Naive B cell (primary cell): ENCODE measurements around the gene BRD1. TPM values are rescaled to one million over a fixed set of nuclear protein-coding genes. Genes with fewer than 3 reads are reported as not detected.
"Not testable (repeated sequence)": the region's sequence is repeated elsewhere in the genome, so short reads cannot be mapped to it uniquely, and the experiment has no call there.

Experiments used
- ATAC-seq, 2 donors: fragments of 150-1000 bp; cut with Tn5 transposase; 2 replicates each; pipeline ENCODE4 v1.10.0; 2021; ENCODE audit warnings: low read depth in 2 of 2, mild to moderate bottlenecking in 2 of 2, moderate library complexity in 2 of 2
- DNase-seq: peaks from one replicate; pipeline ENCODE4 v3.0.0; 2022
- H3K27ac Mint-ChIP-seq, 6 donors: one replicate each; pipeline ENCODE4 v1.8.0; 2020 to 2022; ENCODE audit warnings: mild to moderate bottlenecking in 6 of 6, mixed read lengths in 6 of 6, moderate library complexity in 5 of 6, inconsistent platforms in 2 of 6
- H3K27me3 Mint-ChIP-seq, 3 donors: one replicate each; pipeline ENCODE4 v1.8.0; 2021 to 2022; ENCODE audit warnings: mixed read lengths in 3 of 3, mild to moderate bottlenecking in 1 of 3
- H3K36me3 Mint-ChIP-seq, 2 donors: one replicate each; pipeline ENCODE4 v1.8.0; 2020 to 2022; ENCODE audit warnings: mixed read lengths in 2 of 2, inconsistent platforms in 1 of 2, mild to moderate bottlenecking in 1 of 2
- H3K4me1 Mint-ChIP-seq, 3 donors: one replicate each; pipeline ENCODE4 v1.8.0; 2020 to 2022; ENCODE audit warnings: mixed read lengths in 3 of 3, inconsistent platforms in 1 of 3, mild to moderate bottlenecking in 1 of 3, moderate library complexity in 1 of 3
- H3K4me3 Mint-ChIP-seq, 8 donors: one replicate each; pipeline ENCODE4 v1.8.0; 2020 to 2022; ENCODE audit warnings: mild to moderate bottlenecking in 8 of 8, mixed read lengths in 8 of 8, moderate library complexity in 8 of 8, inconsistent platforms in 2 of 8
- H3K9me3 Mint-ChIP-seq, 7 donors: one replicate each; pipeline ENCODE4 v1.8.0; 2020 to 2022; ENCODE audit warnings: mixed read lengths in 7 of 7, mild to moderate bottlenecking in 5 of 7, inconsistent platforms in 2 of 7, moderate library complexity in 1 of 7
- polyA plus RNA-seq, 6 donors: library from polyadenylated mRNA; unstranded; fragments of 300-500 nt; fragmentation: Illumina TruSeq; gene quantifications; one replicate each; pipeline ENCODE4 v1.2.3, GENCODE V29; 2021; ENCODE audit warnings: low read depth in 6 of 6

The BRD1 gene
- polyA plus RNA-seq, 6 donors from 2014 or later: 0.23 to 3.0 (median 1.8) TPM

- H3K27ac Mint-ChIP-seq: no peak overlapping the region
- H3K9me3 Mint-ChIP-seq: peaks cover 0 to 20% (median 17%) of the 10 kb centered on the region in 7 donors
- peak overlapping the region in 1 of 8 donors; percentile 35 for H3K4me3 Mint-ChIP-seq
- peaks cover 19 to 21% of the 10 kb centered on the region in 2 donors for H3K36me3 Mint-ChIP-seq
- H3K4me1 Mint-ChIP-seq: peaks cover 30 to 53% (median 44%) of the 10 kb centered on the region in 3 donors
- DNase-seq (no peak), ATAC-seq (peak; percentile 54 to 58)
- no peaks in the 10 kb centered on the region for H3K27me3 Mint-ChIP-seq
Observed at GRCh38 chr22:49862496-49862776, 34.8 kb upstream of the BRD1 start.

DNA sequence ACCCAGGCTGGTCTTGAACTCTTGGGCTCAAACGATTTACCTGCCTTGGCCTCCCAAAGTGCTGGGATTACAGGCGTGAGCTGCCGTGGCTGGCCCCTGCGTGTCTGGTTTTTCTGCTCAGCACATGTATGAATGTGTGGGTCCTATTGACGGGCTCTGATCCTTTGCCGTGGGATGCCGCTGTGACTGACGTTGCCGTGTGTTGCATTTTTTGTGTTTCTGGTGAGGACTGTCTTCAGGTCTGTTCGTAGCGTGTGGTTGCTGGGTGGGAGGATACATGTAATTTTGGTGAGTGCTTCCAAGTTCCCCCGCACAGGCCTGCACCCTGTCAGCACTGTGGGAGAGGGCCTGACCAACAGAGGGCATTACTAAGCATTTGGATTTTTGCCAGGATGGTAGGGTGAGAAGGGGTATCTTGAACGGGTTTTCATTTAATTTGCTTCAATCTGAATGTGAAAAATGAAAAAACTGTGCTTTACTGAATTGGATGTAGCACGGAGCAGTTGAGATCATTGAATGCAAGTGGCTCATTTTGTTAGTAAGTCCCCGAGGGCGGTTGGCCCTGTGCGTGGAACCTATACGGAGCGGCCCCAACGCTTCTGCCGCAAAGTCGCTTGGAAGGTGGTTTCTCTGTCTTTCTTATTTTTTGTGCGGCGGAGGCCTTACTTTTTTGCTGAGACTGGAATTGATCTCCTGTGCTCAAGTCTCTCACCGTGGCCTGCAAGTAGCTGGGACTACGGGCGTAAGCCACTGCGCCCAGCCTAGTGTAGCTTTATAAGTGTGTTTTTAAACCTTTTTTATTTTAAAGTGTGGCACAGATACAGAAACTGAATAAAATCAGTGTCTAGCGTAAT lies 34.2 kb upstream of the BRD1 start:
- ATAC-seq (no peak), DNase-seq (no peak)
- H3K9me3 Mint-ChIP-seq: peaks cover 0 to 16% (median 14%) of the 10 kb centered on the region in 7 donors
- peak overlapping the region in 2 of 8 donors; percentile 35 to 67 for H3K4me3 Mint-ChIP-seq
- H3K27me3 Mint-ChIP-seq: no peaks in the 10 kb centered on the region
- H3K36me3 Mint-ChIP-seq: peaks cover 13 to 15% of the 10 kb centered on the region in 2 donors
- H3K4me1 Mint-ChIP-seq: peaks cover 30 to 54% (median 40%) of the 10 kb centered on the region in 3 donors
- peak overlapping the region in 2 of 6 donors; percentile 33 to 91 for H3K27ac Mint-ChIP-seq

GRCh38 chr22:49858827-49859226 lies 31.2 kb upstream of the BRD1 start:
- H3K27ac Mint-ChIP-seq: no peak overlapping the region

DNA sequence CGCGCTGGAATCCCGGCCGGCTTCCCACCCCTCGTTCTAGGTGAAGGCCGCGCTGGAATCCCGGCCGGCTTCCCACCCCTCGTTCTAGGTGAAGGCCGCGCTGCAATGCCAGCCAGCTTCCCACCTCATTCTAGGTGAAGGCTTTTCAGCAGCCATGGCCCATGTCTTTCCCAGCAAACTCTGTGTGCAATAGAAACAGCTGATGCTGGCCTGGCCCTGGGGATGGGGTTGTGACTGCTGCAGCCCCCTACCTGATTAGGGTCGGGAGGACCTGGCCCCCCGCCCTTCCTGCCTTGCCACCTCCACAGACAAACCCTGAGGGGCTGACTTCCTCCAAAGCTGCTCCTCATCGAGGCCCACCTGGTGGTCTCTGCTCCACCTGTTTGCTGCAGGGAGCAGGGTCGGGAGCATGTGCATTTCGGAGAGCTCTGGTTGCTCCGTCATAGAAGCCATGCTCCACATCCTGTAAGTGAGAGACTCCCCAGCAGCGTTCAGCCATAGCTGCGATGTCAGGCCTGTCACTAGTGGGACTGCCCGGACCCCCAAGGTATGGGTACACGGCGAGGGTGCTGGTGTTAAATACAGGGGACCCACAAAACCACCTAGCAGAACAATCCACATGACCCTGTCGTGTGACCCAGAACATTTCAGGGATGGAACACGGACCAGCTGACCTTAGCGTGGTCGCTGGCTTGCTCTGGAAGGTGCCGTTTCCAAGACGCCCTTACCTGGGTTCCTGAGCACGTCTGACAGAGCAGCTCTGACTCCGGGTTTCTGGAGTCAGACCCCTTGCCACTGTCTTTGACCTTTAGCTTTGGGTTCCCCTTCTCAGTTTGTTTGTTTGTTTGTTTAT lies 29.3 kb upstream of the BRD1 start:
- Mint-ChIP-seq H3K9me3 (no peaks in the 10 kb centered on the region), H3K27ac (no peak overlapping the region), H3K36me3 (no peaks in the 10 kb centered on the region), H3K4me3 (peak overlapping the region in 2 of 8 donors; percentile 40 to 66), H3K27me3 (peaks cover 0 to 5% (median under 1%) of the 10 kb centered on the region in 3 donors), H3K4me1 (peaks cover 38 to 61% (median 48%) of the 10 kb centered on the region in 3 donors)
- no peak for ATAC-seq
- DNase-seq: no peak

More at GRCh38 chr22:49858827-49859226, 31.2 kb upstream of the BRD1 start:
- no peaks in the 10 kb centered on the region for H3K9me3 Mint-ChIP-seq
- DNase-seq (no peak), ATAC-seq (no peak)
- H3K27me3 Mint-ChIP-seq: no peaks in the 10 kb centered on the region
- H3K4me3 Mint-ChIP-seq: peak overlapping the region in 1 of 8 donors; percentile 55
- peaks cover 41 to 65% (median 55%) of the 10 kb centered on the region in 3 donors for H3K4me1 Mint-ChIP-seq
- H3K36me3 Mint-ChIP-seq: no peaks in the 10 kb centered on the region

DNA sequence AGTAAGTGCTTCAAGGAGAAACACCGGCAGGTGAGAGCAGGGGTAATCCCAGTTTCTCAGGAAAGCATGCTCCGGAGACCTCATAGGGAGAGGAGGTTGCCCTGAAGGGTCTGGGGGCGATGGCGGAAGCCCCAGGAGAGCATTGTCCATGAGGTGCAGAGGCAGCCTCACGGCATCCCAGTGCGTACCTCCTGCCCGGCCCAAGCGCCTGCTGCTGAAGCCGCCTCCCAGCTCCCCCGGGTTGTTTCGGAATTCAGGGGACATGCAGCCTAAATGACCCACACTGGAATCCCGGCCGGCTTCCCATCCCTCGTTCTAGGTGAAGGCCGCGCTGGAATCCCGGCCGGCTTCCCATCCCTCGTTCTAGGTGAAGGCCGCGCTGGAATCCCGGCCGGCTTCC lies 28.7 kb upstream of the BRD1 start:
- peak overlapping the region in 1 of 8 donors; percentile 98 for H3K4me3 Mint-ChIP-seq
- peaks cover 5 to 7% (median 6%) of the 10 kb centered on the region in 3 donors for H3K27me3 Mint-ChIP-seq
- H3K27ac Mint-ChIP-seq: peak overlapping the region in 1 of 6 donors; percentile 38

DNA sequence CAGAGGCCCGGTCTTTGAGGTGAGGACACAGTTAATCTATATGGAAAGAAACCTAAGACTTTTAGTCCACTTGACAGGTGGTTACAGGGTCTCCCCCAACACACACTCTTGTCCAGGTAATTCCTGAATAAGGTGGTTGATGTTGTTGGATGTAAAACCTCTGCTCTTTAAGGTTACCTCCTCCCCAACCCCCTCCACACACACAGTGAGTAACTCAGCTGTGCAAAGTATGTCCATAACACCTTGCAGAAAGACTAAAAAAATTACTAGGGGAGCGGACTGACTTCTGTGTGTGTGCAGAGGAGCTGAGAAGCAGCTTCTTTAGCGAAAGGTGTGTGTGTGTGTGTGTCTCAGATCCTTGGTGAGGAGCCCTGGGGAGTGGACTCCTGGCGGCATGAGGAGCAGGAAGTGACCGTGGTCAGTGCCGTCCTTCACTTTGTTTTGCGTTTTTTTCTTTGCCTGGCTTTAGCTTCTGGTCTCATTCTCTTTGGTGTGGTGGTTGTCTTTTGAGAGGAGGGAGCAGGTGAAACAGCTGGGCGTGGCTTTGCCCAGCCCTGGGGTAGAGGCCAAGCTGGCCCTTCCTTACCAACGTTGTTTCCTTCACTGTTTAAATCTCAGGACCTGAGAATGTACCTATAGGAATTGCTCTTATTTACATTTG lies 27.7 kb upstream of the BRD1 start:
- H3K4me3 Mint-ChIP-seq: peak overlapping the region in 7 of 8 donors; percentile 55 to 98 (median 95)
- no peak for ATAC-seq
- H3K9me3 Mint-ChIP-seq: no peaks in the 10 kb centered on the region
- no peak for DNase-seq
- H3K27ac Mint-ChIP-seq: peak overlapping the region in 5 of 6 donors; percentile 15 to 91 (median 51)
- peaks cover 38 to 58% (median 39%) of the 10 kb centered on the region in 3 donors for H3K4me1 Mint-ChIP-seq
- H3K36me3 Mint-ChIP-seq: no peaks in the 10 kb centered on the region
- H3K27me3 Mint-ChIP-seq: peaks cover 13 to 16% (median 15%) of the 10 kb centered on the region in 3 donors

More for the DNA sequence above, 28.7 kb upstream of the BRD1 start:
- Mint-ChIP-seq H3K4me1 (peaks cover 38 to 59% (median 45%) of the 10 kb centered on the region in 3 donors), H3K36me3 (no peaks in the 10 kb centered on the region), H3K9me3 (no peaks in the 10 kb centered on the region)
- ATAC-seq: no peak
- no peak for DNase-seq

GRCh38 chr22:49853981-49854831 lies 26.5 kb upstream of the BRD1 start:
- Mint-ChIP-seq H3K27me3 (peaks cover 13 to 24% (median 20%) of the 10 kb centered on the region in 3 donors), H3K36me3 (no peaks in the 10 kb centered on the region), H3K4me3 (peak overlapping the region; percentile 90 to 98 (median 96)), H3K9me3 (no peaks in the 10 kb centered on the region), H3K27ac (peak overlapping the region; percentile 91 to 97 (median 94)), H3K4me1 (peaks cover 41 to 58% (median 44%) of the 10 kb centered on the region in 3 donors)
- ATAC-seq (peak; percentile 19 to 20), DNase-seq (peak; percentile 25)

DNA sequence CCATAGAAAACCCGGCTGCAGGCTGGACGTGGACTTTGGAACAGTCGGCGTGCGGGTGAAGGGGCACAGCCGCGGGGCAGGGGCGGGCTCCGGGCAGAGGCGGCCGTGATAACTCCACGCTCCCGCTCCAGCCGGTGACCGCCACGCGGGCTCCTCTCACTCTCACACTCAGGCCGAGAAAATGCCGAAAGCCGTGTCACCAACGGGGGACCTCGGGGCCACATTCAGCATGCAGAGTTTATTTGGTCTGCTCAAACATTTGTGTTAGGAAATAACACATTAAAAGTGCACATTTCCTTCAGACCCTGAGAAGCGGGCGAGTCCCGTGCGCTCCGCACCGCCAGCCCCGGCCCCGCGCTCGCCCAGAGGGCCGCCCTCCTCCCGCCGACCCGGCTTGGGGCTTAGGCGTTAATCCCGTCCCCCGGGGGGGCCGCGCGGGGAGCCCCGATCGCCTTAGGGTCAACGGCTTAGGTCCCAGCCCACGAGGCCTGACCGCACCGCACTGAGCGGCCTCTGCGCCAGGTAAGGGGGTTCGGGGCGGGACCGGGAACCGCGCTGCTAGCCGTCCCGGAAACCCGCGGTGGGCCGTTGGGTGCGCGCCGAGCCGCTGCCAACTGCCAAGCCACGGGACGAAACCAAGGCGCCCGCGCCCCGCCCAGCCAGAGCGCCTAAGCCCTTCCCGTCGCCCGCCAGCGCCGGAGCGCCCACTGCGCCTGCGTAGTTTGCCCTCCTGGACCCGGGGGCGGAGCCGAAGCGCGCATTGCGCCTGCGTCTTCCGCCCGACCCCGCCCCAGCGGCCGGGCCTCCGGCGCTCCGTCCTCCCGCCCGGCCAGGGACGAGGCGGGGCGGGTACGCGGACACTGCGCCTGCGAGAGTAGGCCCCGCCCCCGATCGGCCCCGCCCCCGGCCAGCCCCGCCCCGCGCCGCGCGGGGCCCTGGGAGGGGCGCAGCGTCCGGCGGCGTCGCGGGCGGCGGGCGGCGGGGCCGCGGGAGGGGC lies 25.5 kb upstream of the BRD1 start, which contains the start of gene ZBED4:
Gene ZBED4 (plus strand): TSS at position 947 of the 997 bp plus-strand sequence. CDS start 29,819 bp downstream, outside the sequence.
- ATAC-seq: peak; percentile 81 to 82
- Mint-ChIP-seq H3K36me3 (no peaks in the 10 kb centered on the region), H3K9me3 (no peaks in the 10 kb centered on the region), H3K4me3 (peak within 1 kb of the TSS; percentile 90 to 98 (median 96)), H3K4me1 (peaks cover 31 to 48% (median 35%) of the 10 kb centered on the region in 3 donors), H3K27me3 (peaks cover 13 to 28% (median 23%) of the 10 kb centered on the region in 3 donors), H3K27ac (peak within 1 kb of the TSS; percentile 91 to 97 (median 94))
- DNase-seq: peak; percentile 100

DNA sequence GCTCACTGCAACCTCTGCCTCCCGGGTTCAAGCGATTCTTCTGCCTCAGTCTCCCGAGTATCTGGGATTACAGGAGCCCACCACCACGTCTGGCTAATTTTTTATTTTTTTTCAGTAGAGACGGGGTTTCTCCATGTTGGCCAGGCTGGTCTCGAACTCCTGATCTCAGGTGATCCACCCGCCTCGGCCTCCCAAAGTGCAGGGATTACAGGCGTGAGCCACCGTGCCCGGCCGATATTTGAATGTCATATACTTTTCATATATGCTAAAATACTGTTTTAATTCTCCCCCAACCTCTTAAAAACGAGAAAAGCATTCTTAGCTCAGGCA lies 24.9 kb upstream of the BRD1 start:
- peaks cover 13 to 35% (median 29%) of the 10 kb centered on the region in 3 donors for H3K27me3 Mint-ChIP-seq
- H3K36me3 Mint-ChIP-seq, ATAC-seq, H3K9me3 Mint-ChIP-seq, DNase-seq: not testable (repeated sequence)
- H3K4me3 Mint-ChIP-seq: peak overlapping the region; percentile 59 to 90 (median 78)
- peaks cover 29 to 41% (median 38%) of the 10 kb centered on the region in 3 donors for H3K4me1 Mint-ChIP-seq
- peak overlapping the region in 3 of 6 donors; percentile 57 to 86 (median 58) for H3K27ac Mint-ChIP-seq

GRCh38 chr22:49850959-49851802 lies 23.5 kb upstream of the BRD1 start:
- Mint-ChIP-seq H3K9me3 (no peaks in the 10 kb centered on the region), H3K27me3 (peaks cover 24 to 47% (median 33%) of the 10 kb centered on the region in 3 donors), H3K4me1 (peaks cover 27 to 37% (median 36%) of the 10 kb centered on the region in 3 donors), H3K36me3 (no peaks in the 10 kb centered on the region), H3K4me3 (peak overlapping the region; percentile 59 to 88 (median 76)), H3K27ac (peak overlapping the region in 3 of 6 donors; percentile 24 to 80 (median 44))
- no peak for DNase-seq
- ATAC-seq: no peak
